Prostate gland (tissue), 2 donors: ENCODE measurements around the gene MTCH1.

Source experiments
- CTCF ChIP-seq, 4 experiments: fragments of 200-600 bp in 2 of 4; fragments of 450-650 bp in 2 of 4; sonication (generic) in 2 of 4; IDR thresholded peaks; 1 replicate in 3 of 4; 2 replicates in 1 of 4; pipeline ENCODE4 v1.5.1; 2016 to 2019; ENCODE audit warnings: antibody characterized with exemption in 4 of 4, mild to moderate bottlenecking in 2 of 4, moderate library complexity in 2 of 4
- POLR2A ChIP-seq: fragments of 450-650 bp; IDR thresholded peaks from one replicate; pipeline ENCODE4 v1.6.1; 2016; ENCODE audit warnings: antibody characterized with exemption, mild to moderate bottlenecking
- POLR2AphosphoS5 ChIP-seq: sonication (generic); formaldehyde crosslinking; IDR thresholded peaks from one replicate; pipeline ENCODE4 v1.6.1; 2017; ENCODE audit warnings: antibody characterized with exemption

GRCh38 chr6:36956446-36956820 is 29.6 kb downstream of the MTCH1 start:
- TF ChIP-seq CTCF (IDR thresholded peaks at IDR 0.05) (no peak), POLR2A (no peak), POLR2AphosphoS5 (no peak)
